ENCODE data around the gene DAB2. TPM values are rescaled to one million over a fixed set of nuclear protein-coding genes. Genes with fewer than 3 reads are reported as not detected.
"Not testable (repeated sequence)": the region's sequence is repeated elsewhere in the genome, so short reads cannot be mapped to it uniquely, and the experiment has no call there.

The DAB2 gene
- total RNA-seq, 1 experiment from 2014 or later = not detected

DNA sequence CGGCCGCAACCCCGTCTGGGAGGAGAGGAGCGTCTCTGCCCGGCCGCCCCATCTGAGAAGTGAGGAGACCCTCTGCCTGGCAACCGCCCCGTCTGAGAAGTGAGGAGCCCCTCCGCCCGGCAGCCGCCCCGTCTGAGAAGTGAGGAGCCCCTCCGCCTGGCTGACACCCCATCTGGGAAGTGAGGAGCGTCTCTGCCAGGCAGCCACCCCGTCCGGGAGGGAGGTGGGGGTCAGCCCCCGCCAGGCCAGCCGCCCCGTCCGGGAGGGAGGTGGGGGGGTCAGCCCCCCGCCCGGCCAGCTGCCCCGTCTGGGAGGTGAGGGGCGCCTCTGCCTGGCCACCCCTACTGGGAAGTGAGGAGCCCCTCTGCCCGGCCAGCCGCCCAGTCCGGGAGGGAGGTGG lies 90.5 kb downstream of the DAB2 start:
- H3K27ac ChIP-seq (ENCODE audit: low read length); DNase-seq; H3K9ac ChIP-seq (ENCODE audit: low read length); H2AFZ ChIP-seq (ENCODE audit: low read length); H4K20me1 ChIP-seq (ENCODE audit: insufficient read depth, low read depth, low read length); H3K4me2 ChIP-seq (ENCODE audit: low read depth, low read length, poor library complexity, severe bottlenecking); H3K27me3 ChIP-seq (ENCODE audit: low read length); H3K9me2 ChIP-seq (replicated peaks; ENCODE audit: insufficient read depth, low read length); H3K79me2 ChIP-seq (ENCODE audit: low read length); H3K9me3 ChIP-seq (ENCODE audit: low read length); H3K4me3 ChIP-seq (ENCODE audit: low read length); H3K36me3 ChIP-seq (ENCODE audit: insufficient read depth, low read length); H3K4me1 ChIP-seq (ENCODE audit: low read length): not testable (repeated sequence)

DNA sequence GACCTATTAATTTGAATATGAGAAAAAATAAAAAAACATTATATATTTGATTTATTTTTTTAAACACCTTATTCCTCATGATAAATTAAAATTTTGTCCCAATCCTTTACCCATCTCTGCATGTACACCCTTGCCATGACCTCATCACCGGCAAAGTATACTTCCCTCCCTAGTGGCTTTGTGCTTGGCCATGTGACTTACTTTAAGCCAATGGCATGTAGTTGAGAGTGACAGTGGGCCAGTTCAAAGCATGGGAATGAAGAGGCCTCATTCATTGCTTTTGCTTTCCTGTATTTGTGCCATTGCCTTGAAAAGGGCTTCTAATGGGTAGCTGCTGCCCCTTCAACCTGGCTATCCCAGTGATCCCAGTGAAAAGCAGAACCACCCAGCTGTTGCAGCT lies 91.7 kb downstream of the DAB2 start:
- H3K9me3 ChIP-seq (ENCODE audit: low read length) = no peaks in the 10 kb centered on the region
- no peaks in the 10 kb centered on the region for H3K9me2 ChIP-seq (replicated peaks; ENCODE audit: insufficient read depth, low read length)
- H3K4me2 ChIP-seq (ENCODE audit: low read depth, low read length, poor library complexity, severe bottlenecking) = no peak overlapping the region
- no peaks in the 10 kb centered on the region for H3K4me1 ChIP-seq (ENCODE audit: low read length)
- H3K27me3 ChIP-seq (ENCODE audit: low read length) = no peaks in the 10 kb centered on the region
- H3K27ac ChIP-seq (ENCODE audit: low read length) = no peak overlapping the region
- no peak overlapping the region for H3K9ac ChIP-seq (ENCODE audit: low read length)
- no peaks in the 10 kb centered on the region for H3K79me2 ChIP-seq (ENCODE audit: low read length)
- no peak overlapping the region for H3K4me3 ChIP-seq (ENCODE audit: low read length)
- no peak overlapping the region for H2AFZ ChIP-seq (ENCODE audit: low read length)
- H4K20me1 ChIP-seq (ENCODE audit: insufficient read depth, low read depth, low read length) = no peaks in the 10 kb centered on the region
- DNase-seq = no peak
- no peaks in the 10 kb centered on the region for H3K36me3 ChIP-seq (ENCODE audit: insufficient read depth, low read length)

DNA sequence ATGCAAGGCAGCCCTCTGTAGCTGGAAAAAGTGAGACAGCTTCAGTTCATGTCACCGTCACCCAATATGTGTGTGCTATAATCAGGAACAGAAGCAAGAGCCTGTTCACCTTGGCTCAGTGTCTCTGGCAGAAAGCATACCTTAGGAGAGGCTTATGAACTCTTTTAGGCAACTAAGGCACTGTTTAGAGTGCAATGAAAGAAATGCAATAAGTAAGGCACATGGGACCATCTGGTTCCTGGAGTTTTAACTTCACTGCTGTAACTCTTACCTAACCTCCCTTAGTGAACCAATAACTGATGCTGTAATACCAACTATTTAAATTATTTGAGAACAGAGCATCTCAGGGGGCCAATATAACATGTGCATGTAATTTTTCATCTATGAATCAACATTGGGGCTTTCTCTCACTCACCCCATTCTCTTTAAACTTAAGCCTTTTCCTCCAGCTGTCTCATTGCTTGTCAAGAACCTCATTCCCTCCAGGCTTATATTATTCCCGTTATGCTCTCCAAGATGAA lies 92.9 kb downstream of the DAB2 start:
- H3K27me3 ChIP-seq (ENCODE audit: low read length) = no peaks in the 10 kb centered on the region
- no peak overlapping the region for H3K9ac ChIP-seq (ENCODE audit: low read length)
- H3K9me3 ChIP-seq (ENCODE audit: low read length) = no peaks in the 10 kb centered on the region
- H3K79me2 ChIP-seq (ENCODE audit: low read length) = no peaks in the 10 kb centered on the region
- DNase-seq = no peak
- H4K20me1 ChIP-seq (ENCODE audit: insufficient read depth, low read depth, low read length) = no peaks in the 10 kb centered on the region
- no peak overlapping the region for H2AFZ ChIP-seq (ENCODE audit: low read length)
- H3K4me3 ChIP-seq (ENCODE audit: low read length) = no peak overlapping the region
- H3K27ac ChIP-seq (ENCODE audit: low read length) = no peak overlapping the region
- no peaks in the 10 kb centered on the region for H3K36me3 ChIP-seq (ENCODE audit: insufficient read depth, low read length)
- no peak overlapping the region for H3K4me2 ChIP-seq (ENCODE audit: low read depth, low read length, poor library complexity, severe bottlenecking)
- no peaks in the 10 kb centered on the region for H3K4me1 ChIP-seq (ENCODE audit: low read length)
- H3K9me2 ChIP-seq (replicated peaks; ENCODE audit: insufficient read depth, low read length) = no peaks in the 10 kb centered on the region

DNA sequence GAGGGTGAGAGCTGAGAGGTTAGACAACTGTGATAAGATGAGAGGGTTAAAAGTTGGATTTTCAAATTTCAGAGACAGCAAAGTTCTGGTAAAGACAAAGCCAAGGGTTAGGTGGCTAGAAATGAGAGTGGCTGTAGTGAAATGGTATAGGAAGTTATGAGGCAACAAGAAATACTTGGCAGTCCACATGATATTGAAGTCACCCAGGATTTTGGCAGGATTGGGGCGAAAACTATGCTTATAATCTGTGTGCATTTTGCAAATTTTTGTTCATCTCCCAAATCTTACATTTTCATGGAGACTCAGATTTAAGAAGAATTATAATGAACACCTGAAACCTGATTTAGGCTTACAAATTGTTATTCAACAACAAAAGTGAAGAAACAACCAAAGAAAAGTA lies 96.0 kb downstream of the DAB2 start:
- no peaks in the 10 kb centered on the region for H3K4me1 ChIP-seq (ENCODE audit: low read length)
- H3K27me3 ChIP-seq (ENCODE audit: low read length) = no peaks in the 10 kb centered on the region
- no peak overlapping the region for H3K4me2 ChIP-seq (ENCODE audit: low read depth, low read length, poor library complexity, severe bottlenecking)
- H3K4me3 ChIP-seq (ENCODE audit: low read length) = no peak overlapping the region
- DNase-seq = no peak
- no peaks in the 10 kb centered on the region for H3K9me3 ChIP-seq (ENCODE audit: low read length)
- no peaks in the 10 kb centered on the region for H3K79me2 ChIP-seq (ENCODE audit: low read length)
- no peaks in the 10 kb centered on the region for H4K20me1 ChIP-seq (ENCODE audit: insufficient read depth, low read depth, low read length)
- no peak overlapping the region for H3K27ac ChIP-seq (ENCODE audit: low read length)
- no peak overlapping the region for H3K9ac ChIP-seq (ENCODE audit: low read length)
- no peak overlapping the region for H2AFZ ChIP-seq (ENCODE audit: low read length)
- H3K9me2 ChIP-seq (replicated peaks; ENCODE audit: insufficient read depth, low read length) = no peaks in the 10 kb centered on the region
- no peaks in the 10 kb centered on the region for H3K36me3 ChIP-seq (ENCODE audit: insufficient read depth, low read length)

DNA sequence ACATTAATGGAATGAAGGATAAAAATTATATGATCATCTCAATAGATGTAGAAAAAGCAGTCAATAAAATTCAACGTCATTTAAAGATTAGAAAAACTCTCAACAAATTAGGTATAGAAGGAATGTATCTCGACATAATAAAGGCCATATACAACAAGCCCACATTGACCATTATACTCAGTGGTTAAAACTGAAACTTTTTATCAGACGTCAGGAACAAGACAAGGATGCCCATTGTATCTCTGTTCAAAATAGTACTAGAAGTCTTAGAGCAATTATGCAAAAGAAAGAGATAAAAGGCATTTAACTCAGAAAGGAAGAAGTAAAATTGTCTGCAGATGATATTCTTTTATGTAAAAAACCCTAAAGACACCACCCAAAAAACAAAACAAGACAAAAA lies 101.2 kb downstream of the DAB2 start:
- Histone ChIP-seq H3K4me2 (ENCODE audit: low read depth, low read length, poor library complexity, severe bottlenecking) (no peak overlapping the region), H3K27ac (ENCODE audit: low read length) (no peak overlapping the region), H3K4me3 (ENCODE audit: low read length) (no peak overlapping the region), H2AFZ (ENCODE audit: low read length) (no peak overlapping the region), H3K9me3 (ENCODE audit: low read length) (no peaks in the 10 kb centered on the region), H3K36me3 (ENCODE audit: insufficient read depth, low read length) (no peaks in the 10 kb centered on the region), H3K4me1 (ENCODE audit: low read length) (no peaks in the 10 kb centered on the region), H3K9ac (ENCODE audit: low read length) (no peak overlapping the region), H3K27me3 (ENCODE audit: low read length) (no peaks in the 10 kb centered on the region), H4K20me1 (ENCODE audit: insufficient read depth, low read depth, low read length) (no peaks in the 10 kb centered on the region), H3K9me2 (replicated peaks; ENCODE audit: insufficient read depth, low read length) (no peaks in the 10 kb centered on the region), H3K79me2 (ENCODE audit: low read length) (no peaks in the 10 kb centered on the region)
- DNase-seq = no peak

Other genes with a start within 250 kb of the DAB2 start
- 2.7 and 2.8 TPM in 2 replicates for gene FYB1, start 205.4 kb downstream of the DAB2 start, total RNA-seq (2014; rRNA removed; shearing (Covaris generic); ENCODE audit: low replicate concordance)
- not detected in 2 replicates for gene C9, start 60.5 kb downstream of the DAB2 start, total RNA-seq (2014; rRNA removed; shearing (Covaris generic); ENCODE audit: low replicate concordance)

All from Karpas-422 (cell line).